T1000 (cell line): ENCODE data around the gene PCSK5.
A peak's percentile ranks its signal among the peaks of the same experiment; 100 is the strongest.
"Not testable (repeated sequence)": the region's sequence is repeated elsewhere in the genome, so short reads cannot be mapped to it uniquely, and the experiment has no call there.

ENCODE experiments used
- DNase-seq: peaks from one replicate; lab custom pipeline; 2025; ENCODE audit warnings: mixed read lengths; lab: John Stamatoyannopoulos, UW

The PCSK5 gene

GRCh38 chr9:75890472-75891276 is at the start of gene PCSK5:
PCSK5 (plus strand) TSS chr9:75890673; CDS start chr9:75891182, 509 bp downstream.
- DNase-seq, result peak; percentile 75

- DNase-seq, result no peak
Observed at GRCh38 chr9:75844321-75844720, 46.2 kb upstream of the PCSK5 start.

- no peak for DNase-seq
Observed at GRCh38 chr9:75845806-75846205, 44.7 kb upstream of the PCSK5 start.

- DNase-seq, result no peak
Observed at GRCh38 chr9:75847085-75847484, 43.4 kb upstream of the PCSK5 start.

GRCh38 chr9:75850459-75851200 is 39.8 kb upstream of the PCSK5 start:
- DNase-seq, result no peak

GRCh38 chr9:75851917-75852316 is 38.6 kb upstream of the PCSK5 start:
- no peak for DNase-seq

GRCh38 chr9:75852746-75853145 is 37.7 kb upstream of the PCSK5 start:
- DNase-seq, result no peak

- DNase-seq, result no peak
Observed at GRCh38 chr9:75855509-75855908, 35.0 kb upstream of the PCSK5 start.

- DNase-seq, result no peak
Observed at GRCh38 chr9:75858497-75859092, 31.9 kb upstream of the PCSK5 start.

- DNase-seq, result no peak
Observed at GRCh38 chr9:75864266-75864665, 26.2 kb upstream of the PCSK5 start.

GRCh38 chr9:75866273-75866871 is 24.1 kb upstream of the PCSK5 start:
- DNase-seq, result no peak

- not testable (repeated sequence) for DNase-seq
Observed at GRCh38 chr9:75868526-75868925, 21.9 kb upstream of the PCSK5 start.

GRCh38 chr9:75869236-75869635 is 21.2 kb upstream of the PCSK5 start:
- DNase-seq, result no peak

- no peak for DNase-seq
Observed at GRCh38 chr9:75870450-75870849, 20.0 kb upstream of the PCSK5 start.

GRCh38 chr9:75871624-75872023 is 18.8 kb upstream of the PCSK5 start:
- no peak for DNase-seq

GRCh38 chr9:75873712-75874111 is 16.8 kb upstream of the PCSK5 start:
- DNase-seq, result no peak

- DNase-seq, result no peak
Observed at GRCh38 chr9:75876999-75877640, 13.4 kb upstream of the PCSK5 start.

- no peak for DNase-seq
Observed at GRCh38 chr9:75878488-75878860, 12.0 kb upstream of the PCSK5 start.

- no peak for DNase-seq
Observed at GRCh38 chr9:75880618-75881017, 9.9 kb upstream of the PCSK5 start.

GRCh38 chr9:75881761-75882160 is 8.7 kb upstream of the PCSK5 start:
- DNase-seq, result no peak

GRCh38 chr9:75885652-75886051 is 4.8 kb upstream of the PCSK5 start:
- no peak for DNase-seq

GRCh38 chr9:75889577-75889976 is 896 bp upstream of the PCSK5 start:
- no peak for DNase-seq
